SJCRH30 (cell line): ENCODE results near the gene C1orf122. TPM values are rescaled to one million over a fixed set of nuclear protein-coding genes. Genes with fewer than 3 reads are reported as not detected.

Experiments used
- DNase-seq, 2 experiments: peaks; one replicate each; pipeline ENCODE4 v3.0.0-alpha.2; 2015 to 2020
- H3K27ac ChIP-seq: fragments of 250-450 bp; sonication (Bioruptor Pico); 2 replicates; pipeline ENCODE4 v1.5.1; 2020; ENCODE audit warnings: mild to moderate bottlenecking, moderate library complexity
- H3K27me3 ChIP-seq: fragments of 250-450 bp; sonication (Bioruptor Pico); 2 replicates; pipeline ENCODE4 v1.5.1; 2020; ENCODE audit warnings: mild to moderate bottlenecking, moderate library complexity
- H3K36me3 ChIP-seq: fragments of 250-450 bp; sonication (Bioruptor Pico); 2 replicates; pipeline ENCODE4 v1.5.1; 2020; ENCODE audit warnings: mild to moderate bottlenecking, moderate library complexity
- H3K4me1 ChIP-seq: fragments of 250-450 bp; sonication (Bioruptor Pico); 2 replicates; pipeline ENCODE4 v1.5.1; 2020; ENCODE audit warnings: mild to moderate bottlenecking, moderate library complexity
- H3K4me3 ChIP-seq: fragments of 250-450 bp; sonication (Bioruptor Pico); 2 replicates; pipeline ENCODE4 v1.5.1; 2020; ENCODE audit warnings: mild to moderate bottlenecking, moderate library complexity
- H3K9me3 ChIP-seq: fragments of 250-450 bp; sonication (Bioruptor Pico); replicated peaks from 2 replicates; pipeline ENCODE4 v1.5.1; 2020; ENCODE audit warnings: mild to moderate bottlenecking, moderate library complexity
- total RNA-seq: library from RNA; depleted of rRNA; stranded (reverse); fragments of >200 nt; shearing (Covaris generic); gene quantifications from 2 replicates; pipeline ENCODE4 v1.2.3, GENCODE V29; 2014

The C1orf122 gene
- total RNA-seq, 1 experiment from 2014 or later = 31.7 TPM

DNA sequence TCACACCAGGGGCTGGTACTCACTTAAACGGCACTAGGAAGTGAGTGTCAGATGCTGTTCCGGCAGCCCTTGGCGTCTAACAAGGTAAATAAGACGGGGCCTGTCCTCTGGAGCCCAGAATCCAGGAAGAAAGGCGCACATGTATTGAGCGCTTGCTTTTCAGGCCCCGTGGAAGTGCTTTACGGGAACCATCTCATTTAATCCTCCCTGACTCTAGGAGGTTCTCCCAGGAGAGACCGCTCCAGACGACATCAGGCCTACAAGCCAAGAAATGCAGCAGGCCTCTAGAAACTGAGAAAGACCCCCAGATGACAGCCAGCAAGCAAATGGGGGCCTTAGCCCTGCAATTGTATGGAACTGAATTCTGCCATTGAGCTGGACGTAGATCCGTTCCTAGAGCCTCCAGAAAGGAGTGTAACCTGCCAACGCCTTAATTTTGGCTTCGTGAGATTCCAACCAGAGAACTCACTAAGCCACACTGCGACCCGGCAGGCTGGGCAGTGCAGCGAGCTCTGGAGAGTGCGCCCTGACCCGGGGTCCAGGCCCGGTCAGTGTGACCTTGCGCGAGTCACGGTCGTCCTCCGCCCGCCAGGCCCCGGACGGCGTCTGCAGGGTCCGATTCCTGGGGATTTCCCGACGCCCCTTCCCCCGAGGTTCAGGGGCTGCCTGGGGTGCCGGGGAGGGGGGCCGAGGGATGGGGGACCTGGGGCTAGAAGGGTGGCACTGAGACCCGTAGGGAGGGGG lies 14.5 kb upstream of the C1orf122 start:
- peaks cover 2% of the 10 kb centered on the region; the same call in 1 of the 2 replicates for H3K36me3 ChIP-seq
- 0 out of 2 replicates have a peak, but pooled peaks cover 2% of the 10 kb centered on the region for H3K27me3 ChIP-seq
- no peak for DNase-seq
- H3K9me3 ChIP-seq = no peaks in the 10 kb centered on the region
- H3K4me1 ChIP-seq = no peaks in the 10 kb centered on the region
- H3K4me3 ChIP-seq = peak overlapping the region; percentile 74
- H3K27ac ChIP-seq = no peak overlapping the region

- DNase-seq = peak; percentile 68 to 74
- Histone ChIP-seq H3K36me3 (peaks cover 2% of the 10 kb centered on the region; the same call in 1 of the 2 replicates), H3K4me3 (peak within 1 kb of the TSS; percentile 74), H3K27ac (no peak within 1 kb of the TSS), H3K9me3 (no peaks in the 10 kb centered on the region), H3K4me1 (no peaks in the 10 kb centered on the region), H3K27me3 (0 out of 2 replicates have a peak, but pooled peaks cover 2% of the 10 kb centered on the region)
These were observed 13.7 kb upstream of the C1orf122 start, which contains the start of gene MANEAL for GRCh38 chr1:37793773-37794371. MANEAL (plus strand) TSS chr1:37793847; CDS start chr1:37794183, 336 bp downstream.

- 0 out of 2 replicates have a peak, but pooled peaks cover 2% of the 10 kb centered on the region for H3K27me3 ChIP-seq
- H3K27ac ChIP-seq = no peak overlapping the region
- peaks cover 6% of the 10 kb centered on the region; the same call in 1 of the 2 replicates for H3K36me3 ChIP-seq
- no peaks in the 10 kb centered on the region for H3K4me1 ChIP-seq
- peak overlapping the region; percentile 74 for H3K4me3 ChIP-seq
- peak; percentile 17 to 42 for DNase-seq
- H3K9me3 ChIP-seq = no peaks in the 10 kb centered on the region
These were observed 12.9 kb upstream of the C1orf122 start for GRCh38 chr1:37794372-37795339.

DNA sequence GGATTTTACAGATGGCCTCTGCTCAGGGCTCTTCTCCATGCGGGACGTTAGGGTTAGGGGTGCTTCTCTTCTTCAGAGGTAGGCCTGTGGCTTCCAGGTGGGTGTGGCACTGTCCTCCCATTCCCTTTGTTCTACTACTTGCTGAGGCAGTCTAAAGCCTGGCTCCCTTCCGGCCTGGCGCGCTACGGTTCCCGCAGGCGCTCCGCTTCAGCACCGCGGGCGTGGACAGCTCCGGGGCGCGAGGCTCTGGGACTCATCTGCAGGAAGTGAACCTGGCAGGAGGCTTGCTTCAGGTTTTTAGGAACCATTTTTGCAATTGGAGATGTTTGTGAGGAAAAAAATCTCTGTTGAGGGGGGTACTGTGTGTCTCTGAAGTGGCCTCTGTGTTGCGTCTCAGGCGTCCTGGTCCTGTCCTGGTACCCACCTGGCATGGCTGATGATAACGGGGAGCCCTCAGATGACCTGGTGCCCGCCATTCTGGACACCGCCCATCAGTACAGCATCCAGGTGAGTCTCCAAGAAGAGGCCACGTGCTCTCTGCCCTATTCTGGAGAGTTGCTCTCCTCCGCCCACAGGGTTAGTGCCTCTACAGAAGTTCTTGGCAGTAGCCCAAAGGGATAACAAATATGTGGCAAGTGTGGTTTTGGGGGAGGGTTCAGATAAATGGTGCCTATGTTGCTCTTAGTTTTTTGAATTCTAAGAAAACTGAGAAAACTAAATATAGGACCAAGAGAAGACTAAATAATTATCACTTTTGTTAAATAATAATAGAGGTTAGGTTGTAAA lies 12.1 kb upstream of the C1orf122 start:
- Histone ChIP-seq H3K36me3 (peaks cover 8% of the 10 kb centered on the region; the same call in 1 of the 2 replicates), H3K9me3 (no peaks in the 10 kb centered on the region), H3K4me1 (no peaks in the 10 kb centered on the region), H3K4me3 (no peak overlapping the region), H3K27me3 (no peaks in the 10 kb centered on the region), H3K27ac (no peak overlapping the region)
- DNase-seq = peak; percentile 26 to 30

GRCh38 chr1:37797750-37798345 lies 9.7 kb upstream of the C1orf122 start:
- Histone ChIP-seq H3K9me3 (no peaks in the 10 kb centered on the region), H3K4me3 (no peak overlapping the region), H3K4me1 (no peaks in the 10 kb centered on the region), H3K27me3 (no peaks in the 10 kb centered on the region), H3K27ac (no peak overlapping the region), H3K36me3 (peaks cover 21% of the 10 kb centered on the region)
- DNase-seq = no peak

DNA sequence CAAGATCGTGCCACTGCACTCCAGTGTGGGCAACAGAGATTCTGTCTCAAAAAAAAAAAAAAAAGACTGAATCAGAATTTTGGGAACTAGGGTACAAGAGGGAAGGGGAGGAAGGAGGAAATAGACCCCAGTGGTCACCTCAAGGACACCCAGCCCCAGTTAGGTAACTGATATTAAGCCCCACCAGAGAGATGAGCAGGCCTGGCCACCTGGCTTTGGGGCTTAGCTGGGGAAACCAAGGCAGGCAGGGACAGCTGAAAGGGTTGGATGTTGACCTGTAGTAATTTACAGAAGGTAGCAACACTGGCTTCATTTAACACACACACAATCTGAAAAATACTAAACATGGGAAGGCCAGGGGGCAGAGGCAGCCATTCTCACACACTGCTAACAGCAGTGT lies 5.2 kb upstream of the C1orf122 start:
- Histone ChIP-seq H3K4me3 (no peak overlapping the region), H3K36me3 (peaks cover 62% of the 10 kb centered on the region), H3K27me3 (no peaks in the 10 kb centered on the region), H3K27ac (no peak overlapping the region), H3K9me3 (no peaks in the 10 kb centered on the region), H3K4me1 (peaks cover 3% of the 10 kb centered on the region; the same call in 1 of the 2 replicates)
- no peak for DNase-seq

DNA sequence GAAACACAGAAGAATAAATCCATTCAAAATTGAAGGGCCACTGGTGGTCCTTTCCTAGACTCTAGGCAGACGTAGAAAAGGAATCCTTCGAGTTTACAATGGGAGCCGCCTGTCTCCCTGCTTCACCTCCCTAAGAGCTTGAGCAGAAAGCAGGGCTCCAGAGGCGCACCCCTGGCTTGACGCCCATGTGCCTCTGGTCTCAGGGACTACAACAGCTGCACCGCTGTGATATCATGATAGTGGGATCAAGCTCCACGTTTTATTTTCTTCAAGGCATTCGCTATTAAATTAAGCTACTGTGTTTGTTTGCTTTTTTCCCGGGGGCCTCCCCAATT lies 403 bp upstream of the C1orf122 start:
- peak; percentile 52 to 66 for DNase-seq
- peak overlapping the region; percentile 85 for H3K4me3 ChIP-seq
- H3K27me3 ChIP-seq = no peaks in the 10 kb centered on the region
- H3K9me3 ChIP-seq = no peaks in the 10 kb centered on the region
- peaks cover 6% of the 10 kb centered on the region; the same call in 1 of the 2 replicates for H3K4me1 ChIP-seq
- peaks cover 47% of the 10 kb centered on the region for H3K36me3 ChIP-seq
- H3K27ac ChIP-seq = peak overlapping the region; percentile 66

- Histone ChIP-seq H3K9me3 (no peaks in the 10 kb centered on the region), H3K36me3 (peaks cover 32% of the 10 kb centered on the region), H3K4me3 (peak overlapping the region; percentile 85), H3K4me1 (peaks cover 6% of the 10 kb centered on the region; the same call in 1 of the 2 replicates), H3K27me3 (no peaks in the 10 kb centered on the region), H3K27ac (peak overlapping the region; percentile 66)
- DNase-seq = peak; percentile 88
These were observed 1.1 kb downstream of the C1orf122 start for GRCh38 chr1:37808369-37809319.

DNA sequence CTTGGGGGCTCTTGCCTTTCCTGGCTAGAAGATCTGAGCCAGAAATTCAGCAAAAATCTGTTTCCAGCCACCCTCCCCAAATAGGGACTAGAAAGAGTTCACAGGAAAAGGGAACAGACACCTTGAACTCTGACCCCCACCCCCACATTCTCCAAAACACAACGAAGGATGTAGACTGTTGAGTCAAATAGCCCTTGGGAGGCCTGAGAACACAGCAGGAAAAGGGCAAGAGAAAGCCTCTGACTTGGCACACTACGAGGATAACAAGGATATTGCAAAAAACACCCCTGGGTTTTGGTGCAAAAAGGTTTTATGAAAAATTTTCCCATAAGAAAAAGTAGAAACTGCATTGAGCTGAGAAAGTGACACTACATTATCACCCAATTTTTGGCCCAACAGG lies 2.4 kb downstream of the C1orf122 start:
- no peak overlapping the region for H3K4me3 ChIP-seq
- H3K9me3 ChIP-seq = no peaks in the 10 kb centered on the region
- H3K36me3 ChIP-seq = peaks cover 19% of the 10 kb centered on the region
- no peak overlapping the region for H3K27ac ChIP-seq
- no peak for DNase-seq
- H3K4me1 ChIP-seq = peaks cover 6% of the 10 kb centered on the region; the same call in 1 of the 2 replicates
- no peaks in the 10 kb centered on the region for H3K27me3 ChIP-seq

DNA sequence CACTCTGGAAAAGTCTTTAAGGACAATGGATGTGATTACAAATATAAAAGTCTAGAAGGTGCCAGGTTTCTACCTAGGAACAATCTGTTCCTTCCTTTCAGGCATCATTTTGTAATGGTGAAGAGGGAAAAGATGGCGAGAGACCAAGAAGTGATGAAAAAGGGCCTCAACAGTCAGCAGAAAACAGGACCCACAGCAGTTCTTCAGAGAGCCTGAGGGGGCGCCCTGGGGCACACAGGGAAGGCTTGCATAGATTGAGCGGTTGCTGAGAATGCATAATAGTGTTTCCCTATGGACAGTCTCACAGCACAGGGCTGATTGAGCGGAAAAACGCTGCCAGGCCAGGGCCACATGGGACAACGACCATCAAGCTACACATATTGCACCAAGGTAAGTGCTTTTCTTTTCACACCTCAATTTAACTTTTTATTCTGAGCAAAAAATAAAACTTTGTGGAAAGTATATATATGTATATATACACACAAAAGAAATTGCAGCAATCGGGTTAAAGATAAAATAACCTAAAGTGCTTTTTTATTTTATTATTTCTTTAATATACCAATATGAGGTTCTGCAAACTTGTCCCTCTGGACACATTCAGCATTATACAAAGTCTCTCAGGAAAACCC lies 3.6 kb downstream of the C1orf122 start:
- DNase-seq = peak; percentile 77 to 91
- H3K27me3 ChIP-seq = no peaks in the 10 kb centered on the region
- peaks cover 6% of the 10 kb centered on the region; the same call in 1 of the 2 replicates for H3K4me1 ChIP-seq
- H3K36me3 ChIP-seq = peaks cover 12% of the 10 kb centered on the region
- no peak overlapping the region for H3K4me3 ChIP-seq
- no peak overlapping the region for H3K27ac ChIP-seq
- H3K9me3 ChIP-seq = no peaks in the 10 kb centered on the region

- H3K27me3 ChIP-seq = no peaks in the 10 kb centered on the region
- H3K4me1 ChIP-seq = peaks cover 3% of the 10 kb centered on the region; the same call in 1 of the 2 replicates
- no peak overlapping the region for H3K27ac ChIP-seq
- no peaks in the 10 kb centered on the region for H3K9me3 ChIP-seq
- no peak for DNase-seq
- peaks cover 21% of the 10 kb centered on the region for H3K36me3 ChIP-seq
- no peak overlapping the region for H3K4me3 ChIP-seq
These were observed 6.0 kb downstream of the C1orf122 start for GRCh38 chr1:37813529-37814145.

GRCh38 chr1:37814252-37814651 lies 6.7 kb downstream of the C1orf122 start:
- Histone ChIP-seq H3K4me3 (no peak overlapping the region), H3K36me3 (peaks cover 24% of the 10 kb centered on the region), H3K27me3 (no peaks in the 10 kb centered on the region), H3K9me3 (no peaks in the 10 kb centered on the region), H3K27ac (no peak overlapping the region), H3K4me1 (peaks cover 3% of the 10 kb centered on the region; the same call in 1 of the 2 replicates)
- DNase-seq = no peak
